ENCODE data around the gene COX8C. TPM values are rescaled to one million over a fixed set of nuclear protein-coding genes. Genes with fewer than 3 reads are reported as not detected.
A peak's percentile ranks its signal among the peaks of the same experiment; 100 is the strongest.

COX8C gene
- total and polyA plus RNA-seq, 10 of the 15 experiments (the other 5 are each of a cell fraction or from before 2014, with no cell fraction given) = 0.15 to 0.20 TPM; not detected in 8

DNA sequence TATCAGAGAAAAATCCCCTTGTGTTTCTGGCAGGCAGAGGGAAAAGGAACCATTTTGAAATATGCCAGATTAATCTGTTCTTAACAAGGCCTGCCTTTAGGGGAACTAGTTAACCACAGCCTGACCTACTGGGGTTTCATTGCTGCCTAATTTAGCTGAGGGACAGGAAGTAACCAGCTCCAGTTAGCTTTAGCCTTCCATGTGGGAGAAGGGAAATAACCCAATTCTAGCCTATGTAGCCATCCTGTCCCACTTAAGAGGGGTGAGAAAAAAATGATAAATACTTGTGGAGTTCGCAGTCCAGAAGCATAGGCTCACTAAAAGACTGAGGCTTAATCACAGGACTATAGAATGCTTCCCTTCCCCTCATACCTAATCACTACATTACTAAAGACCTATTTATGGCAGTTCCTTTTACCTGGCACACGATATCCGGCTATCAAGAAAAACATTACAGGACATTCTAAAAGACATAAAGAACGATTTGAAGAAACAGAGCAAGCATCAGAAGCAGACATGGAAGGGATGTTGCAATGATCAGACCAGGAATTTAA lies 22.8 kb downstream of the COX8C start (continued):
- TF ChIP-seq E2F4 (IDR thresholded peaks at IDR 0.05; ENCODE audit: low read depth, low read length) (no peak), CHD2 (IDR thresholded peaks at IDR 0.05; ENCODE audit: borderline replicate concordance, low read depth, low read length) (no peak), HDGF (IDR thresholded peaks at IDR 0.05) (no peak), BMI1 (IDR thresholded peaks at IDR 0.05; ENCODE audit: borderline replicate concordance) (no peak), SPI1 (IDR thresholded peaks at IDR 0.05; ENCODE audit: borderline replicate concordance, insufficient read depth, low read depth, low read length) (peak; percentile 55), JUNB (IDR thresholded peaks at IDR 0.05) (no peak; the same call in 1 of the 2 replicates), JUND (IDR thresholded peaks at IDR 0.05; ENCODE audit: low read depth, low read length) (no peak), MXI1 (IDR thresholded peaks at IDR 0.05; ENCODE audit: low read depth, low read length) (no peak), IRF5 (IDR thresholded peaks at IDR 0.05; ENCODE audit: borderline replicate concordance) (no peak), SIN3A (IDR thresholded peaks at IDR 0.05; ENCODE audit: low read depth, low read length) (no peak), ZNF217 (IDR thresholded peaks at IDR 0.05) (0 out of 2 replicates have a peak, but pooled peaks have one; percentile 28), YY1 (IDR thresholded peaks at IDR 0.05; ENCODE audit: low read depth, low read length) (peak; percentile 89), HDAC6 (IDR thresholded peaks at IDR 0.05; ENCODE audit: unreplicated experiment) (no peak), POLR2AphosphoS2 (IDR thresholded peaks at IDR 0.05; ENCODE audit: low read depth, low read length) (no peak), MYB (IDR thresholded peaks at IDR 0.05; ENCODE audit: borderline replicate concordance, low read depth, low read length) (no peak), ZNF384 (IDR thresholded peaks at IDR 0.05; ENCODE audit: borderline replicate concordance, low read depth, low read length) (no peak), MEF2B (IDR thresholded peaks at IDR 0.05; ENCODE audit: partially characterized antibody, poor library complexity, severe bottlenecking) (peak; percentile 91), RUNX3 (IDR thresholded peaks at IDR 0.05; ENCODE audit: low read length) (peak; percentile 98), SMARCA5 (IDR thresholded peaks at IDR 0.05) (no peak), NR2C1 (IDR thresholded peaks at IDR 0.05) (no peak), BCL11A (IDR thresholded peaks at IDR 0.05; ENCODE audit: low read depth, low read length) (peak; percentile 81), NFIC (IDR thresholded peaks at IDR 0.05; ENCODE audit: low read depth, low read length) (peak; percentile 85)
- TF ChIP-seq, protein P1, sequence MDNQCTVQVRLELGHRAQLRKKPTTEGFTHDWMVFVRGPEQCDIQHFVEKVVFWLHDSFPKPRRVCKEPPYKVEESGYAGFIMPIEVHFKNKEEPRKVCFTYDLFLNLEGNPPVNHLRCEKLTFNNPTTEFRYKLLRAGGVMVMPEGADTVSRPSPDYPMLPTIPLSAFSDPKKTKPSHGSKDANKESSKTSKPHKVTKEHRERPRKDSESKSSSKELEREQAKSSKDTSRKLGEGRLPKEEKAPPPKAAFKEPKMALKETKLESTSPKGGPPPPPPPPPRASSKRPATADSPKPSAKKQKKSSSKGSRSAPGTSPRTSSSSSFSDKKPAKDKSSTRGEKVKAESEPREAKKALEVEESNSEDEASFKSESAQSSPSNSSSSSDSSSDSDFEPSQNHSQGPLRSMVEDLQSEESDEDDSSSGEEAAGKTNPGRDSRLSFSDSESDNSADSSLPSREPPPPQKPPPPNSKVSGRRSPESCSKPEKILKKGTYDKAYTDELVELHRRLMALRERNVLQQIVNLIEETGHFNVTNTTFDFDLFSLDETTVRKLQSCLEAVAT (IDR thresholded peaks at IDR 0.05) = peak; percentile 67
- TF ChIP-seq, protein P2, sequence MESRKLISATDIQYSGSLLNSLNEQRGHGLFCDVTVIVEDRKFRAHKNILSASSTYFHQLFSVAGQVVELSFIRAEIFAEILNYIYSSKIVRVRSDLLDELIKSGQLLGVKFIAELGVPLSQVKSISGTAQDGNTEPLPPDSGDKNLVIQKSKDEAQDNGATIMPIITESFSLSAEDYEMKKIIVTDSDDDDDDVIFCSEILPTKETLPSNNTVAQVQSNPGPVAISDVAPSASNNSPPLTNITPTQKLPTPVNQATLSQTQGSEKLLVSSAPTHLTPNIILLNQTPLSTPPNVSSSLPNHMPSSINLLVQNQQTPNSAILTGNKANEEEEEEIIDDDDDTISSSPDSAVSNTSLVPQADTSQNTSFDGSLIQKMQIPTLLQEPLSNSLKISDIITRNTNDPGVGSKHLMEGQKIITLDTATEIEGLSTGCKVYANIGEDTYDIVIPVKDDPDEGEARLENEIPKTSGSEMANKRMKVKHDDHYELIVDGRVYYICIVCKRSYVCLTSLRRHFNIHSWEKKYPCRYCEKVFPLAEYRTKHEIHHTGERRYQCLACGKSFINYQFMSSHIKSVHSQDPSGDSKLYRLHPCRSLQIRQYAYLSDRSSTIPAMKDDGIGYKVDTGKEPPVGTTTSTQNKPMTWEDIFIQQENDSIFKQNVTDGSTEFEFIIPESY (IDR thresholded peaks at IDR 0.05) = no peak
- TF ChIP-seq, protein P3, sequence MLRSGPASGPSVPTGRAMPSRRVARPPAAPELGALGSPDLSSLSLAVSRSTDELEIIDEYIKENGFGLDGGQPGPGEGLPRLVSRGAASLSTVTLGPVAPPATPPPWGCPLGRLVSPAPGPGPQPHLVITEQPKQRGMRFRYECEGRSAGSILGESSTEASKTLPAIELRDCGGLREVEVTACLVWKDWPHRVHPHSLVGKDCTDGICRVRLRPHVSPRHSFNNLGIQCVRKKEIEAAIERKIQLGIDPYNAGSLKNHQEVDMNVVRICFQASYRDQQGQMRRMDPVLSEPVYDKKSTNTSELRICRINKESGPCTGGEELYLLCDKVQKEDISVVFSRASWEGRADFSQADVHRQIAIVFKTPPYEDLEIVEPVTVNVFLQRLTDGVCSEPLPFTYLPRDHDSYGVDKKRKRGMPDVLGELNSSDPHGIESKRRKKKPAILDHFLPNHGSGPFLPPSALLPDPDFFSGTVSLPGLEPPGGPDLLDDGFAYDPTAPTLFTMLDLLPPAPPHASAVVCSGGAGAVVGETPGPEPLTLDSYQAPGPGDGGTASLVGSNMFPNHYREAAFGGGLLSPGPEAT (IDR thresholded peaks at IDR 0.05; ENCODE audit: low read depth) = peak; percentile 85

Measured in GM12878 (cell line).